A673 (cell line): ENCODE data around the gene PCBP3. TPM values are rescaled to one million over a fixed set of nuclear protein-coding genes. Genes with fewer than 3 reads are reported as not detected.

Source experiments
- BruUV-seq: library from RNA; stranded (reverse); fragments of 400-500 nt; replicated peaks from 2 replicates; lab custom pipeline; 2021; lab: Mats Ljungman, UMichigan
- CTCF ChIA-PET: fragments of 300-600 bp; sonication (Branson Sonifier 250); formaldehyde crosslinking; loops from one replicate; lab custom pipeline; 2022; ENCODE audit warnings: antibody characterized with exemption; lab: Charles Lee
- POLR2A ChIA-PET: fragments of 300-600 bp; sonication (Branson Sonifier 250); formaldehyde crosslinking; loops from one replicate; lab custom pipeline; 2022; ENCODE audit warnings: antibody characterized with exemption; ENCODE audit not compliant: low non-redundant PET; lab: Charles Lee
- DNase-seq: peaks from one replicate; pipeline ENCODE4 v3.0.0-alpha.2; 2015; ENCODE audit warnings: low spot score
- H3K27ac ChIP-seq: fragments of 200-600 bp; sonication (generic); 2 replicates; pipeline ENCODE4 v1.5.1; 2016; ENCODE audit warnings: mixed run types, low read depth, mild to moderate bottlenecking, mixed read lengths, antibody characterized with exemption, low read length; ENCODE audit not compliant: poor library complexity, severe bottlenecking
- H3K27me3 ChIP-seq: fragments of 200-600 bp; sonication (generic); replicated peaks from 2 replicates; pipeline ENCODE4 v1.6.1; 2017; ENCODE audit warnings: mixed run types, low read depth, mild to moderate bottlenecking, mixed read lengths, antibody characterized with exemption, low read length; ENCODE audit not compliant: insufficient read depth, poor library complexity
- H3K36me3 ChIP-seq: fragments of 200-600 bp; sonication (generic); 2 replicates; pipeline ENCODE4 v1.6.1; 2016; ENCODE audit warnings: mixed run types, mild to moderate bottlenecking, mixed read lengths, antibody characterized with exemption, low read length; ENCODE audit not compliant: insufficient read depth, poor library complexity, severe bottlenecking
- H3K4me1 ChIP-seq: fragments of 200-600 bp; sonication (generic); 2 replicates; pipeline ENCODE4 v1.6.1; 2017; ENCODE audit warnings: mixed run types, mild to moderate bottlenecking, mixed read lengths, antibody characterized with exemption, low read length; ENCODE audit not compliant: insufficient read depth, poor library complexity, severe bottlenecking
- H3K4me3 ChIP-seq: fragments of 200-600 bp; sonication (generic); 2 replicates; pipeline ENCODE4 v1.5.1; 2016; ENCODE audit warnings: low read depth, mixed run types, mild to moderate bottlenecking, mixed read lengths, low read length; ENCODE audit not compliant: poor library complexity, severe bottlenecking
- H3K9me3 ChIP-seq: fragments of 200-600 bp; sonication (generic); 2 replicates; pipeline ENCODE4 v1.6.1; 2016; ENCODE audit warnings: mixed run types, low read depth, mild to moderate bottlenecking, mixed read lengths, antibody characterized with exemption, low read length; ENCODE audit not compliant: poor library complexity, severe bottlenecking
- EZH2 ChIP-seq: fragments of 200-600 bp; sonication (generic); IDR thresholded peaks from 2 replicates; pipeline ENCODE4 v1.6.1; 2017; ENCODE audit warnings: borderline replicate concordance, low read depth, mild to moderate bottlenecking, mixed read lengths, antibody characterized with exemption, low read length; ENCODE audit not compliant: poor library complexity, severe bottlenecking
- intact Hi-C: fragments of 100-400 bp; cut with micrococcal nuclease; formaldehyde crosslinking; loops from one replicate; pipeline ENCODE4 v1.10.0; 2022; ENCODE audit not compliant: unreplicated experiment
- total RNA-seq: library from RNA; stranded (reverse); gene quantifications from 2 replicates; pipeline ENCODE4 v1.2.3, GENCODE V29; 2021
- TF ChIP-seq, protein P1 (sequence below): fragments of 300-800, 200-600 bp; sonication (generic); conservative IDR thresholded peaks from 2 replicates; pipeline ENCODE4 v1.5.1; 2017; ENCODE audit warnings: low read depth, mild to moderate bottlenecking, antibody characterized with exemption, low read length, moderate library complexity, mixed read lengths

Gene PCBP3
- total RNA-seq, 1 experiment from 2014 or later = 25.6 TPM

DNA sequence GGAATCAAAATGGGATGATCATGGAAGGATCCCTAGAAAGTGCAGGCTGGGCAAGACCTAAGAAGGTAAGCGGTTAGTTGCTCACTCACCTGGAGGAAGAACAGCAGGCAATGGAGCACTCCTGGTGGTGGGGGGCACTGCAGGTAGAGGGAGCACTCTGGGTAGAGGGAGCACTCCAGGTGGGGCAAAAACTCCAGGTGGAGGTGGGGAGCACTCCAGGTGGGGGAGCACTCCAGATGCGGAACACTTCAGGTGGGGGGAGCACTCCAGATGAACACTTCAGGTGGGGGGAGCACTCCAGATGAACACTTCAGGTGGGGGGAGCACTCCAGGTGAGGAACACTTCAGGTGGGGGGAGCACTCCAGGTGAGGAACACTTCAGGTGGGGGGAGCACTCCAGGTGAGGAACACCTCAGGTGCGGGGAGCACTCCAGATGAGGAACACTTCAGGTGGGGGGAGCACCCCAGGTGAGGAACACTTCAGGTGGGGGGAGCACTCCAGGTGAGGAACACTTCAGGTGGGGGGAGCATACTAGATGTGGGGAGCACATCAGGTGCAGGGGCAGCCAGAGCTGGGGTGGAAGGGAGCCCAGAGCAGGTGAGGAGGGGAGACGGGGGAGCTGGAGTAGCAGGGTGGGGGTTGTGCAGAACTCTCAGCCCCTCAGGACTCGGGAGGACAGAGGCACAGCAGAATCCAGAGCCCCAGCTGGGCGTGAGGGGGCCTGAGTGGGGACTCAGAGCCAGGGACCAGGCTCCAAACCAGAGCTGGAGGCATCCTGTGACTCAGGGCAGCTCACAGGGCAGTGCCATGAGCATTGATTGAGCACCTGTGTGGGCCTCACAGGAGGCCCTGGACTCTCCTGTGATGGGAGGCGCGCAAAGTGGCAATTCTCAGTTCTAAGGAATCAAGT lies 300.4 kb downstream of the PCBP3 start:
- H3K36me3 ChIP-seq = no peaks in the 10 kb centered on the region
- H3K27ac ChIP-seq = no peak overlapping the region
- H3K27me3 ChIP-seq = no peaks in the 10 kb centered on the region
- H3K4me3 ChIP-seq = no peak overlapping the region
- no peaks in the 10 kb centered on the region for H3K4me1 ChIP-seq
- DNase-seq = no peak
- no peaks in the 10 kb centered on the region for H3K9me3 ChIP-seq
- POLR2A ChIA-PET = no interaction called here
- TF ChIP-seq, protein P1, sequence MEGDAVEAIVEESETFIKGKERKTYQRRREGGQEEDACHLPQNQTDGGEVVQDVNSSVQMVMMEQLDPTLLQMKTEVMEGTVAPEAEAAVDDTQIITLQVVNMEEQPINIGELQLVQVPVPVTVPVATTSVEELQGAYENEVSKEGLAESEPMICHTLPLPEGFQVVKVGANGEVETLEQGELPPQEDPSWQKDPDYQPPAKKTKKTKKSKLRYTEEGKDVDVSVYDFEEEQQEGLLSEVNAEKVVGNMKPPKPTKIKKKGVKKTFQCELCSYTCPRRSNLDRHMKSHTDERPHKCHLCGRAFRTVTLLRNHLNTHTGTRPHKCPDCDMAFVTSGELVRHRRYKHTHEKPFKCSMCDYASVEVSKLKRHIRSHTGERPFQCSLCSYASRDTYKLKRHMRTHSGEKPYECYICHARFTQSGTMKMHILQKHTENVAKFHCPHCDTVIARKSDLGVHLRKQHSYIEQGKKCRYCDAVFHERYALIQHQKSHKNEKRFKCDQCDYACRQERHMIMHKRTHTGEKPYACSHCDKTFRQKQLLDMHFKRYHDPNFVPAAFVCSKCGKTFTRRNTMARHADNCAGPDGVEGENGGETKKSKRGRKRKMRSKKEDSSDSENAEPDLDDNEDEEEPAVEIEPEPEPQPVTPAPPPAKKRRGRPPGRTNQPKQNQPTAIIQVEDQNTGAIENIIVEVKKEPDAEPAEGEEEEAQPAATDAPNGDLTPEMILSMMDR = no peak
- TF ChIP-seq EZH2 = no peak
- CTCF ChIA-PET = no interaction called here
- intact Hi-C loops = no loop called here
- no TSS peak for BruUV-seq

DNA sequence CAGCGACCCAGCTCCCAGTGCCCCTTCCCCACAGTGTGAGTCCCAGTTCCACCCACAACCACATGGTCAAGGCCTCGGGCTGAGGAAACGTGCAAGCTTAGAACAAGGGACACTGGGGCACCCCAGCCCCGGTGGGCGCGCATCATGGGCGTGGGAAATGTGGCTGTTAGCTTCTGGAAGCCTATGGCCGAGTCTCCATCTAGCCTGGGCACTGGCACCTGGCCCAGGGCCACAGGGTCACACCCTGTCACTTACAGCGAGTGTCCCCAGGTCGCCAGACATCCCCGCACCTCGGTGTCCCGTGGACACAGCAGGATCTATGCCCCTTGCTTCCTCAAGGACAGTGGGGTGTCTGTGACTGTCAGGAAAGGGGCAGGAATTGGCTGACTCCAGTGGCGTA lies 301.1 kb downstream of the PCBP3 start:
- Histone ChIP-seq H3K9me3 (no peaks in the 10 kb centered on the region), H3K27me3 (no peaks in the 10 kb centered on the region), H3K36me3 (no peaks in the 10 kb centered on the region), H3K4me3 (no peak overlapping the region), H3K27ac (no peak overlapping the region), H3K4me1 (no peaks in the 10 kb centered on the region)
- intact Hi-C loops = no loop called here
- no TSS peak for BruUV-seq
- no peak for TF ChIP-seq EZH2
- TF ChIP-seq, protein P1 = no peak
- POLR2A ChIA-PET = no interaction called here
- DNase-seq = no peak
- CTCF ChIA-PET = no interaction called here

DNA sequence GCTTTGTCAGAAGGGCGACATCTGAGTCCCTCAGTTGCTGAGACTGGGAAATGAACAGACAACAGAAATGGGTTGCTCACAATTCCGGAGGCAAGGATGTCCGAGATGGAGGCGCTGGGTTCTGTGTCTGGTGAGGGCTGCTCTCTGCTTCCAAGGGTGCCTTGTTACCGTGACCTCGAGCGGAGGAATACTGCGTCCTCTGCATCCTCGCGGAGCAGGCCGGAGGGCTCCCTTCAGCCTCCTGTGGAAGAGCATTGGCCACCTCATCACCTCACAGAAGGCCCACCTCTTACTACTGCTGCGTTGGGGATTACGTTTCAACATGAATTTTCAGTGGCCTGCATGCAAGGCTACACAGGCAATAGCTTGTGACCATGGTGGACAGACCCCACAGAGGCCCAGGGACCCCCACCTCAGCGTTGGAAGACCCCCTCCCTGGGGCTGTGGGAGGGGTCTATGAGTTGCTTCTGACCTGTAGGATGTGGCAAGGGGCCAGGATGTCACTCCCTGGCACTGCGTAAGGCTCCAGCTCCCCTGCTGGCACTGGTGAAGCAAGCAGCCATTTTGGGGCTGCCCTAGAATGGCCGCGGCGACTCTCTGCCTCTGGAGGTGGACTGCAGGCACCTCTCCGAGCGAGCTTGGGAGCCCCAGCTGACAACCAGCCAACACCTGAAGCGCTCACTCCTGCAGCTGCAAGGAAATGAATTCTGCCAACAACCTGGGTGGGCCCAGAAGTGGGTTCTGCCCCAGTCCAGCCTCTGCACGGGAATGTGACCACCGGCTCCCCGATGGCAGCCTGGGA lies 301.7 kb downstream of the PCBP3 start:
- CTCF ChIA-PET = no interaction called here
- no peaks in the 10 kb centered on the region for H3K9me3 ChIP-seq
- TF ChIP-seq, protein P1 = no peak
- no peak for TF ChIP-seq EZH2
- no peak overlapping the region for H3K4me3 ChIP-seq
- BruUV-seq = no TSS peak
- no peaks in the 10 kb centered on the region for H3K36me3 ChIP-seq
- DNase-seq = no peak
- H3K27me3 ChIP-seq = no peaks in the 10 kb centered on the region
- no peak overlapping the region for H3K27ac ChIP-seq
- intact Hi-C loops = no loop called here
- POLR2A ChIA-PET = no interaction called here
- peaks cover 6% of the 10 kb centered on the region for H3K4me1 ChIP-seq
